ENCODE measurements around the gene CLEC2L. TPM values are rescaled to one million over a fixed set of nuclear protein-coding genes. Genes with fewer than 3 reads are reported as not detected.

CLEC2L gene
- total RNA-seq, 1 donor = not detected

GRCh38 chr7:139538881-139539635 lies 15.6 kb downstream of the CLEC2L start:
- DNase-seq (ENCODE audit: low read depth) = peak; percentile 59

GRCh38 chr7:139540203-139540602 lies 16.7 kb downstream of the CLEC2L start:
- no peak for DNase-seq (ENCODE audit: low read depth)
- TF ChIP-seq CTCF (IDR thresholded peaks at IDR 0.05; ENCODE audit: insufficient read depth, low read length) = no peak
- no peak overlapping the region for H3K4me3 ChIP-seq (ENCODE audit: low read depth, low read length)

More at GRCh38 chr7:139538881-139539635, 15.6 kb downstream of the CLEC2L start:
- TF ChIP-seq CTCF (IDR thresholded peaks at IDR 0.05; ENCODE audit: insufficient read depth, low read length) = no peak
- no peak overlapping the region for H3K4me3 ChIP-seq (ENCODE audit: low read depth, low read length)

GRCh38 chr7:139541600-139542307 lies 18.3 kb downstream of the CLEC2L start:
- TF ChIP-seq CTCF (IDR thresholded peaks at IDR 0.05; ENCODE audit: insufficient read depth, low read length) = no peak
- no peak for DNase-seq (ENCODE audit: low read depth)
- no peak overlapping the region for H3K4me3 ChIP-seq (ENCODE audit: low read depth, low read length)

GRCh38 chr7:139542308-139543151 lies 19.0 kb downstream of the CLEC2L start:
- no peak for DNase-seq (ENCODE audit: low read depth)

GRCh38 chr7:139543801-139544603 lies 20.5 kb downstream of the CLEC2L start:
- no peak overlapping the region for H3K4me3 ChIP-seq (ENCODE audit: low read depth, low read length)
- no peak for DNase-seq (ENCODE audit: low read depth)
- TF ChIP-seq CTCF (IDR thresholded peaks at IDR 0.05; ENCODE audit: insufficient read depth, low read length) = no peak

More at GRCh38 chr7:139542308-139543151, 19.0 kb downstream of the CLEC2L start:
- H3K4me3 ChIP-seq (ENCODE audit: low read depth, low read length) = no peak overlapping the region
- TF ChIP-seq CTCF (IDR thresholded peaks at IDR 0.05; ENCODE audit: insufficient read depth, low read length) = no peak

GRCh38 chr7:139544645-139545044 lies 21.2 kb downstream of the CLEC2L start:
- no peak overlapping the region for H3K4me3 ChIP-seq (ENCODE audit: low read depth, low read length)
- TF ChIP-seq CTCF (IDR thresholded peaks at IDR 0.05; ENCODE audit: insufficient read depth, low read length) = no peak
- no peak for DNase-seq (ENCODE audit: low read depth)
